Nephron progenitor cell (in vitro differentiated cells): ENCODE measurements around the gene TCEA3.

ENCODE experiments used
- DNase-seq: peaks from one replicate; pipeline ENCODE4 v3.0.0; 2021
- H3K27ac Mint-ChIP-seq: 2 replicates; pipeline ENCODE4 v1.8.0; 2021; ENCODE audit warnings: mild to moderate bottlenecking, moderate library complexity, mixed read lengths
- H3K27me3 Mint-ChIP-seq: 2 replicates; pipeline ENCODE4 v1.8.0; 2021; ENCODE audit warnings: mild to moderate bottlenecking, low read depth, mixed read lengths; ENCODE audit not compliant: poor library complexity
- H3K36me3 Mint-ChIP-seq: 2 replicates; pipeline ENCODE4 v1.8.0; 2021; ENCODE audit warnings: low read depth, mixed read lengths
- H3K4me1 Mint-ChIP-seq: 2 replicates; pipeline ENCODE4 v1.8.0; 2021; ENCODE audit warnings: mixed read lengths
- H3K4me3 Mint-ChIP-seq: 2 replicates; pipeline ENCODE4 v1.8.0; 2021; ENCODE audit warnings: mild to moderate bottlenecking, moderate library complexity, mixed read lengths
- H3K9me3 Mint-ChIP-seq: 2 replicates; pipeline ENCODE4 v1.8.0; 2021; ENCODE audit warnings: mild to moderate bottlenecking, moderate library complexity, mixed read lengths
- CTCF ChIP-seq: fragments of 200-600 bp; sonication (generic); IDR thresholded peaks from 2 replicates; pipeline ENCODE4 v1.5.0; 2021; ENCODE audit warnings: antibody characterized with exemption

TCEA3 gene

GRCh38 chr1:23392125-23392855, 32.3 kb downstream of the TCEA3 start:
- H3K27ac Mint-ChIP-seq = no peak overlapping the region
- DNase-seq = no peak

GRCh38 chr1:23389837-23390321, 34.7 kb downstream of the TCEA3 start:
- no peak for DNase-seq
- no peak overlapping the region for H3K27ac Mint-ChIP-seq
- no peaks in the 10 kb centered on the region for H3K9me3 Mint-ChIP-seq
- H3K4me3 Mint-ChIP-seq = no peak overlapping the region
- TF ChIP-seq CTCF = no peak
- H3K27me3 Mint-ChIP-seq = peaks cover 27% of the 10 kb centered on the region
- no peaks in the 10 kb centered on the region for H3K36me3 Mint-ChIP-seq
- peaks cover 21% of the 10 kb centered on the region for H3K4me1 Mint-ChIP-seq

More at GRCh38 chr1:23392125-23392855, 32.3 kb downstream of the TCEA3 start:
- Mint-ChIP-seq H3K36me3 (no peaks in the 10 kb centered on the region), H3K9me3 (no peaks in the 10 kb centered on the region), H3K27me3 (peaks cover 23% of the 10 kb centered on the region), H3K4me3 (no peak overlapping the region), H3K4me1 (peaks cover 17% of the 10 kb centered on the region)
- TF ChIP-seq CTCF = no peak

DNA sequence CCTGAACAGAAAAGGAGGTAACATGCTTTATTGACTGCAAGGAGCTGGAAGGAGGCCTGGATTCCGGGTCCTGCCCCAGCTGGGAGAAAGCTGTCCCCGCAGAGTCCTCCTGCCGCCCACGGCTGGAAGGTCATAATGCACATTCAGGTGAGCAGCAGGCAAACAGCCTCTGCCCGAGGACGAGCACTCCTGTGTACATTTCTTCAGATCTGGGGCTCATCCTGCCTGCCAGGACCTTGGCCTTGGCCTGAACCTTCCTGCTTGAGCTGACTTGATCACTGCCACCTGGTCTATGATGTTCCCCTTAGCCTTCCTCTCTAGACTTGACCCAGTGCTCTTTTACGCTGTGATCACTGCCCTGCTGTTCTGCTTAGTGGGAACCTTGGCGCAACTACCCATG, 37.1 kb downstream of the TCEA3 start:
- H3K36me3 Mint-ChIP-seq = no peaks in the 10 kb centered on the region
- no peak overlapping the region for H3K4me3 Mint-ChIP-seq
- peaks cover 27% of the 10 kb centered on the region for H3K27me3 Mint-ChIP-seq

GRCh38 chr1:23385119-23385621, 39.4 kb downstream of the TCEA3 start:
- Mint-ChIP-seq H3K4me3 (no peak overlapping the region), H3K36me3 (peaks cover 4% of the 10 kb centered on the region), H3K27me3 (peaks cover 20% of the 10 kb centered on the region), H3K27ac (no peak overlapping the region), H3K4me1 (peaks cover 46% of the 10 kb centered on the region), H3K9me3 (peaks cover 7% of the 10 kb centered on the region)
- DNase-seq = no peak
- TF ChIP-seq CTCF = no peak

More for the DNA sequence above, 37.1 kb downstream of the TCEA3 start:
- Mint-ChIP-seq H3K9me3 (no peaks in the 10 kb centered on the region), H3K4me1 (peaks cover 32% of the 10 kb centered on the region), H3K27ac (no peak overlapping the region)
- no peak for DNase-seq
- TF ChIP-seq CTCF = no peak

- Mint-ChIP-seq H3K27me3 (peaks cover 15% of the 10 kb centered on the region), H3K36me3 (peaks cover 4% of the 10 kb centered on the region), H3K9me3 (peaks cover 7% of the 10 kb centered on the region), H3K27ac (no peak overlapping the region), H3K4me1 (peaks cover 44% of the 10 kb centered on the region), H3K4me3 (no peak overlapping the region)
- DNase-seq = no peak
- no peak for TF ChIP-seq CTCF
Measured at GRCh38 chr1:23384312-23385058, 40.1 kb downstream of the TCEA3 start.
